Measurements from ENCODE around the gene TGFBR2.

The TGFBR2 gene

GRCh38 chr3:30707825-30708224 is 101.4 kb downstream of the TGFBR2 start:
- in situ Hi-C loops (cut with HindIII; ENCODE audit: low sequenced_read_pairs), result no loop called here
- DNase-seq (ENCODE audit: low read depth, low spot score), result no peak
- H3K4me3 ChIP-seq (ENCODE audit: low read depth, low read length), result no peak overlapping the region
- no peak for TF ChIP-seq CTCF (IDR thresholded peaks at IDR 0.05; ENCODE audit: low read depth, low read length)

GRCh38 chr3:30708472-30708871 is 102.1 kb downstream of the TGFBR2 start:
- DNase-seq (ENCODE audit: low read depth, low spot score), result no peak
- in situ Hi-C loops (cut with HindIII; ENCODE audit: low sequenced_read_pairs), result no loop called here
- no peak for TF ChIP-seq CTCF (IDR thresholded peaks at IDR 0.05; ENCODE audit: low read depth, low read length)
- H3K4me3 ChIP-seq (ENCODE audit: low read depth, low read length), result no peak overlapping the region

GRCh38 chr3:30710017-30710416 is 103.6 kb downstream of the TGFBR2 start:
- no peak for TF ChIP-seq CTCF (IDR thresholded peaks at IDR 0.05; ENCODE audit: low read depth, low read length)
- no peak overlapping the region for H3K4me3 ChIP-seq (ENCODE audit: low read depth, low read length)
- in situ Hi-C loops (cut with HindIII; ENCODE audit: low sequenced_read_pairs), result no loop called here
- DNase-seq (ENCODE audit: low read depth, low spot score), result no peak

- no peak for TF ChIP-seq CTCF (IDR thresholded peaks at IDR 0.05; ENCODE audit: low read depth, low read length)
Measured at GRCh38 chr3:30711151-30711550, 104.8 kb downstream of the TGFBR2 start.

GRCh38 chr3:30711867-30712266 is 105.5 kb downstream of the TGFBR2 start:
- TF ChIP-seq CTCF (IDR thresholded peaks at IDR 0.05; ENCODE audit: low read depth, low read length), result no peak
- in situ Hi-C loops (cut with HindIII; ENCODE audit: low sequenced_read_pairs), result no loop called here
- no peak overlapping the region for H3K4me3 ChIP-seq (ENCODE audit: low read depth, low read length)
- DNase-seq (ENCODE audit: low read depth, low spot score), result no peak

More at GRCh38 chr3:30711151-30711550, 104.8 kb downstream of the TGFBR2 start:
- DNase-seq (ENCODE audit: low read depth, low spot score), result no peak
- in situ Hi-C loops (cut with HindIII; ENCODE audit: low sequenced_read_pairs), result no loop called here
- no peak overlapping the region for H3K4me3 ChIP-seq (ENCODE audit: low read depth, low read length)

- H3K4me3 ChIP-seq (ENCODE audit: low read depth, low read length), result no peak overlapping the region
- no peak for DNase-seq (ENCODE audit: low read depth, low spot score)
- in situ Hi-C loops (cut with HindIII; ENCODE audit: low sequenced_read_pairs), result no loop called here
- no peak for TF ChIP-seq CTCF (IDR thresholded peaks at IDR 0.05; ENCODE audit: low read depth, low read length)
Measured at GRCh38 chr3:30712991-30713390, 106.6 kb downstream of the TGFBR2 start.

All from astrocyte of the spinal cord (primary cell).